Smooth muscle cell of the umbilical artery (primary cell): Measurements from ENCODE around the gene CARF. TPM values are rescaled to one million over a fixed set of nuclear protein-coding genes. Genes with fewer than 3 reads are reported as not detected.

Experiments
- total RNA-seq: library from RNA; depleted of rRNA; stranded (reverse); fragments of >200 nt; gene quantifications from 2 replicates; pipeline ENCODE4 v1.2.3, GENCODE V29; 2014

Gene CARF
- 6.4 and 9.2 TPM in 2 replicates for total RNA-seq

GRCh38 chr2:202911512-202912341 lies at the start of gene CARF, which contains the start of gene WDR12:
TSS of gene CARF (plus strand) at chr2:202912275. CDS start at chr2:202941903, 29,628 bp downstream.
TSS of gene WDR12 (minus strand) at chr2:202911673. CDS start at chr2:202911476, 197 bp downstream.

GRCh38 chr2:202871300-202872141 lies 40.6 kb upstream of the CARF start, which contains the start of gene ICA1L:
TSS of gene ICA1L (minus strand) at chr2:202871766. CDS start at chr2:202829009, 42,757 bp downstream.

GRCh38 chr2:203014456-203015199 lies 102.6 kb downstream of the CARF start, which contains the start of gene NBEAL1:
TSS of gene NBEAL1 (plus strand) at chr2:203014875. CDS start at chr2:203016385, 1,510 bp downstream.

Other genes with a start within 250 kb of the CARF start
- 4.8 TPM in 2 replicates for gene ICA1L, start 40.5 kb upstream of the CARF start, total RNA-seq
- 44.2 and 56.6 TPM in 2 replicates for gene WDR12, start 602 bp upstream of the CARF start, total RNA-seq
- 69.1 and 75.4 TPM in 2 replicates for gene NBEAL1, start 102.6 kb downstream of the CARF start, total RNA-seq